NCI-H526 (cell line): ENCODE results near the gene STXBP5L.
"Not testable (repeated sequence)": the region's sequence is repeated elsewhere in the genome, so short reads cannot be mapped to it uniquely, and the experiment has no call there.

ENCODE experiments used
- DNase-seq, 2 experiments: peaks; one replicate each; lab custom pipeline; 2025; lab: John Stamatoyannopoulos, UW

STXBP5L gene

GRCh38 chr3:121230194-121230593 is 322.2 kb downstream of the STXBP5L start:
- DNase-seq, result not testable (repeated sequence)

DNA sequence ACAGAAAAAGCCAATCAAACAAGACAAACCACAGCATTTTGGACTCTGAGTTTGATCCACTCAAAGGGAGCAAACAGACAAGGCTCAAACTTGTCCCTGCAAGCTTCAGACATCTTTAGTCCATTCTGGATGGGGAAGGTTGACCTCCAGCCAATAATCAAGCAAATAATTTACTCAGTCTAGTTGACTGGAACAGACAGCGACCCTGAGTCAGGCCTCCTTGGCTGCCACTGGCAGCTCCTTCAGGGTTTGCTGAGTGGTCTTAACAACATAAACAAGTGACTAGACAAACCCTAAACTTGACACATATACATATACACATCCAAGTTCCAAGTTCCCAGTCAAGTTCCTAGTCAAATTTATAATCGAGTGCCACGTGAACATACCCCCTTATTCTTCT is 323.9 kb downstream of the STXBP5L start:
- no peak for DNase-seq

DNA sequence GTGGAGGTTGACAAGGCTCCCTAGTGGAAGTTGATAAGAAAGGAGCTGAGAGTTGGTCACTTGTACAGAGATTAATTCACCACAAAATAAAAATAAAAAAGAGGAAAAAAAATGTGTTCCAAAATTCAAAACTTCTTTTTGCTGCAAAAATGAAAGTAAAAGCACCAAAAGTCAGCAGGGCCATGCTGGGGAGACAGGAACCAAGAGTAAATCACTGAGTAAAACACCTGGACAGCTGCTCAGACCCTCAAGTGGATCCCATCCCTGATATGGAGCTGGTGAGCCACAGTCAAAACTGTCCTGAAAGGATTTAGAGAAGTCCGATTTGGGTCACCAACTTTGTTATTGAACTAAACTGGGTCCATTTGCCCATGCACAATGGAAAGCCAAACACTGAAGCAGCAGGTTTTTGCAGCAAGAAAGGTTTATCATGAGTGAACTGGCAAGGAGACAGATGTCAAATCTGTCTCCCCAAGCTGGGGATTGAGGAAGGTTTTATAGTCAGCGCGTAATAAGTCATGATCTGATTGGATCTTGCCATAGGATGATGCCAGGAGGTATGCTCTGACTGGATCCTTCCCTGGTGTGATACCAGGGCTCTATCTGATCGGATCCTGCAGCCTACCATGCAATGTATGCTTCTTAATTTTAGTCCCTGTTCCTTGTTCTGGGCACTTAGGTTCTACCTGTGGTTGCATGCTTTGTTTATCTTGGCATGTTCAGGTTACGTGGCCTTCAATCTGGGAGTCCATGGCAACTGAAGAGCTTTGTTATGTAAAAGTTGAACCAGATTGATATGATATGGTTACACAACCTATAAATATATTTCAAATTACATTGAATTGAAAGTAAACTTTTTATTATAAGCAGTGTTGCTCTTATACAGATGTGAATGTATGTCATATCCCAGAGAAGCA is 324.6 kb downstream of the STXBP5L start:
- DNase-seq, result no peak

GRCh38 chr3:121243208-121243607 is 335.2 kb downstream of the STXBP5L start:
- no peak for DNase-seq

DNA sequence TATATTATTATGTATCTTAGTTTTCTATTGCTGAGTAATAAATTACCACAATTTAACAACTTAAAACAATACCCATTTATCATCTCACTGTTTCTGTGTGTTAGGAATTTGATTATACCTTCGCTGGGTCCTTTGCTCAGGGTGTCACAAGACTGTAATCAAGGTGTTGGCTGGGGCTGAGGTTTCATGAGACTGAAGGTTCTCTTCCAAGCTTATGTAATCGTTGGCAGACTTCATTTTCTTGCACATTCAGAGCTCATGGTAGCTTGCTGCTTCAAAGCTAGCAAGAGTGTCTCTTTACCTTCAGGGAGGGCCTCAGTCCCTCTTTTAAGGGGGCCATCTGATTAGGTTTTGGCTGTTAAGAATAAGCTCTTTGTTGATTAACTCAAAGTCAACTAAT is 344.7 kb downstream of the STXBP5L start:
- DNase-seq, result no peak

- DNase-seq, result no peak
Measured at GRCh38 chr3:121269389-121269788, 361.4 kb downstream of the STXBP5L start.

- no peak for DNase-seq
Measured at GRCh38 chr3:121274411-121274810, 366.4 kb downstream of the STXBP5L start.

- no peak for DNase-seq
Measured at GRCh38 chr3:121295452-121295851, 387.4 kb downstream of the STXBP5L start.

DNA sequence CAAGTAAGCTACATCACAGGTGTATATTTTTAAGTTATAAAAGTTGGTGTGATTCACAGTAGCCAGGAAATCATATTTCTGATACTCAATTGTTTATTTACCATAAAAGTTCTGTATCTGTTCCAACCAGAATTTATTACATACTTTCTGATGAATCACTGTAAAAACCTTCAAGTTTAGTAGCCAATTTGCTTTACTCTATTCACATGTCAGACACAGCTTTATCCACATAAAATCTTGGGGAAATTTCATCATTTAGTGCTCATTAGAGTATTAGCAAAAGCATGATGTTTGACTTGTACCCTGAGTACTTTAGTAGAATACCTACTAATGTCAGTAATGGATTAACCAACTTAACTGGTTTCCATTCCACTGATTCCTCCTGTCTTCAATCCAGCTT is 388.0 kb downstream of the STXBP5L start:
- DNase-seq, result no peak

DNA sequence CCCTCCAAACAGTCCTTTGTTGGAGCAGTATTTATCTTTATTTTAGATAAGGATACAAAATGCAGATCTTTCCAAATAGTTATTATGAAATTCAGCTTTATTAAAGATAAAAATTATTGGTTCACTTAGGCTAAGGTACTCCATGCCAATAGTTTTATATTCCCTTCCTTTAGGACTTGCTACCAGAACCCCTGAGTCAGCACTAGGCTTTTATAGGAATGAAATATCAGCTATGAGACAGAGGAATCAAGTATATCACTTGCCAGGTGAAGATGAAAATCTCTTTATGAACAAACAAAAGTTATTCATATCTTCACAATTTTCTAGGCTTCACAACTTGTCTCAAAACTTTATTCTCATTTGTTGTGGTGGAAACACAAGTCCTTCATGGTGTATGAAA is 416.3 kb downstream of the STXBP5L start:
- DNase-seq, result no peak

DNA sequence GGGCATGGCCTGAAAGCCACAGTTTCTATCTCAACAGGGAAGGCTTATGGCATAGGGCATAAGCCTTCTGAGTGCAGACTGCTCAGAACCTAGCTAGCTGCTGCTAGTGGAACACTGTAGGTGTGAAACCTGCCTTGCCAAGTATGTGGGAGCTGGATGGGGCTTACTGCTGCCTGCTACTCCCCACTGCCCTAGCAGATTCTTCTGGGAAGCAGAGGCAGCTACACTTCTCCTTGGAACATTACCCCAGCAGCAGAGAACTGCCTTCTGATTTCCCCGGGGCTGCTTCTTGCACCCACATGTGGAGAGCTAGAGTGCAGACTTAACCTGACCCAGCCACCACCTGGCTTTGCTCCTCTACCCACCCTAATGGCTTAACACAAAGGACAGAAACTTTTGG is 422.1 kb downstream of the STXBP5L start:
- DNase-seq, result no peak

DNA sequence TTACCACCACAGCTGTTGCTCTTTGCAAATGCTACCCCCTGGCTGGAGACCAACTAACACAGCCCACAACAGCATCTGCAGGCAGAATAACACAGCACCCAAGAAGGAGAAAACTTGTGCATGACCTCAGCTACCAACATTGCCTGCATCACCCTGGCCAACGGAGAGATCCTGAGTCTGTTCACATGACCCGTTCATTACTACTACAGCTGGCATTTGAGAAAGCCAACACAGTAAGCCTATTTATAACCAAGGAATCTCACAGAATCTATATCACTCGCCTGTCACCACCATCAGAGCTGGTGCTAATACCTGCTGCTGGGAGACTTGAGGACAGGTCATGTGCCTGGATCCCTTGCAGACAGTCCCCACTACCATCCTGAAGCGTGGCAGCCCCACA is 422.6 kb downstream of the STXBP5L start:
- no peak for DNase-seq

GRCh38 chr3:121355960-121356359 is 448.0 kb downstream of the STXBP5L start:
- DNase-seq, result not testable (repeated sequence)

DNA sequence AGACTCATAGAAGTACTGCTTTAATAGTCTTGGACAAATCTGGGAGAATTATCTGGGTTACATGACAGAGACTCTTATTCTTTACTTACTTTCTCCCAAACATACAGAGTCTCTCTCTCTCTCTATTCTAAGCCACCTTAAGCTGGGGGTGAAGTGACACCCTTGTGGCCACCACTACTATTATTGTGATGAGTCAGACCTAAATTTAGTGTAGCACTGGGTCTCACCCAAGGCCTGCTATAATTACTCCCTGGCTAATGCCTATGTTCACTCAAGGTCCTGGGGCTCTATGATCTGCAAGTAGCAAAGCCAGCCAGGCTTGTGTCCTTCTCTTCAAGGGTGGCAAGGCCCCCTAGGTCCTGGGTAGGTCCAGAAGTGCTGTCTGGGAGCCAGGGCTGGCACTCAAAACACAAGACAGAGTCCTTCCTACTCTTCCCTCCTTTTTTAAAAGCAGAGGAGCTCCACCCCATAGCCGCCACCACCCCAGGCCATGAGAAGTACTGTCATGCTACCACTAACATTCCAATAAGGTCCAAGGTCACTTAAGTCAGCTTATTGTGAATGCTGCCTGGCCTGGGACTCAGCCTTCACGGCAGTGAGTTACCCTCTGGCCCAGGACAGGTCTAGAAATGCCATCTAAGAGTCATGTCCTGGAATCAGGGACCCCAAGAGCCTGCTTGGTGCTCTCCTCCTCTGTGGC is 454.2 kb downstream of the STXBP5L start:
- DNase-seq, result no peak

GRCh38 chr3:121388308-121388707 is 480.3 kb downstream of the STXBP5L start:
- DNase-seq, result not testable (repeated sequence)

- not testable (repeated sequence) for DNase-seq
Measured at GRCh38 chr3:121395967-121396366, 488.0 kb downstream of the STXBP5L start.

DNA sequence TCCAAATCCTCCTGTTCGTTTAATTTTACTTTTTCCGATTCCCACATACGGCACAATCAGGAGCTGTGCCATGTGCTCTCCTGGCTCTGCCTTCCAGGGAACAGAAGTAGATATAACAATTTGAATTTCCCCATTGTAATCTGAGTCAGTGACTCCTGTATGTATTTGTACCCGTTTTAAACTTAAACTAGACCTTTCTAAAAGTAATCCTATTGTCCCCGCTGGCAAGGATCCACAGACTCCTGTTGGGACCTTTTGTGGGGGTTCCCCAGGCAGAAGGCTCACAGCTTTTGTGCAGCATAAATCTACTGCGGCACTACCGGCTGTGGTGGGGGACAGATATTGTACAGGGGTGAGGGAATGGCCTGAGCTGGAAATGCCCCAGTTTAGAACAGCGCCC is 490.0 kb downstream of the STXBP5L start:
- DNase-seq, result not testable (repeated sequence)

GRCh38 chr3:121399820-121400219 is 491.8 kb downstream of the STXBP5L start:
- DNase-seq, result no peak

DNA sequence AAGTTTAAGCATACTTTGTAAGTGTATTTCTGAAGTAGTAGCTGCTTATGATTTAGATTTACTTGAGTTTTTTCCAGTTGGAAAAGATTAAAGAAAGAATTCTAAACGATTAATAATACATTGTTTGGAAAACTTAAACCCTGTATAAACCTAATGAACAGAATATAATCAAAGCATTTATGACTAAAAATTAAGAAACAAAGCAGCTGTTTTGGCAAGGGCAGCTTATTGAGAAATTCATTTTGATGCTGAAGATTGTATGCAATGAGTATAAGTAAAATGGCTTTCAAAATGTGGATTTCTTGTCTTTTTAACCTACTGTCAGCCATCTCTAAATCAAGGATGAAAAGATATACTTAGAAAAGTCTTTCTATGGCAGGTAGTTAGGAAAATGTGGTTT is 497.6 kb downstream of the STXBP5L start:
- no peak for DNase-seq

- no peak for DNase-seq
Measured at GRCh38 chr3:121411523-121411922, 503.5 kb downstream of the STXBP5L start.

DNA sequence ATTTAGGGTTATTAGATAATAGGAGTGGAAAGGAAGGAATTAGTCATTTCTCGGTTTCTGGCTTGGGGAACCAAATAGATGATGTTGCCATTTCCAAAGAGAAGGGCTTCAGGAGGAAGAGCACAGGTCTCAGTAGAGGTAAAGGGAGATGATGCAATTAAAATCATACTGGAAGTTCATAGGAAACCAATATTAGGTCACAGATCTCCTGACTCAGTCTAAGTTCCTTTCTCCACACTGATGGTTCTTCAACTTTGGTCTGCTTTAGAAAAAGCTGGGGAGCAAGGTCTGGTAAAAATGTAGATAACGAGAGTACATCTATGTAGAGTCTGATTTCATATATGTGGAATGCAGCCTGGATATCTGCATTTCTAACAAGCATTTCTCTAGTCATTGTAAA is 506.9 kb downstream of the STXBP5L start:
- DNase-seq, result no peak

- DNase-seq, result no peak
Measured at GRCh38 chr3:121418182-121418581, 510.2 kb downstream of the STXBP5L start.

DNA sequence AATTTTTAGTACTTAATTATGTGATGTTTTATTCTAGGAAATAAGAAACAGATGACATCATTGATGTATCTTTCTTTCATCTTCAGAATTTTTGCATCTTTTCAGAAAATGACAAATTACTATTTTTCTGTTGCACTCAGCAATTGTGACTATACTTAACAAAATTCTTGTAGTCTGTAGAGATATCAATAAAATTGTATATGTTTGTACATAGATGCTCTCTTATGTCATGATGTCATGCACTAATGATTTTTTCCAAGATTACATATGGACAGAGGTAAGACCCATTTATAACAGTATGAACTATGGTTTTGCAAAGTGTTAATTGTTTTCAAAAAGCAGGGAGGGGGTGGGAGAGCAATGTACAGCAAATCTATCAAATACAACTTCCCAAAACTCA is 516.5 kb downstream of the STXBP5L start:
- no peak for DNase-seq
